ENCODE results near the gene DCXR.

- TF ChIP-seq POLR2AphosphoS5 (IDR thresholded peaks at IDR 0.05) (no peak), CTCF (IDR thresholded peaks at IDR 0.05) (no peak)
Measured at GRCh38 chr17:82017612-82018151, 19.8 kb downstream of the DCXR start.
